ENCODE results near the gene ABHD17A. TPM values are rescaled to one million over a fixed set of nuclear protein-coding genes. Genes with fewer than 3 reads are reported as not detected.

ABHD17A gene
- total RNA-seq, 1 experiment from 2014 or later = 47.7 TPM

- intact Hi-C loops (cut with micrococcal nuclease; ENCODE audit: unreplicated experiment) = no loop called here
- Histone ChIP-seq H3K9me3 (no peaks in the 10 kb centered on the region), H3K36me3 (ENCODE audit: control insufficient read depth, insufficient read depth, low read length) (no peaks in the 10 kb centered on the region), H3K4me1 (peaks cover 4% of the 10 kb centered on the region; the same call in 1 of the 2 replicates), H3K4me3 (ENCODE audit: low read depth, low read length) (no peak overlapping the region), H3K27me3 (replicated peaks; ENCODE audit: control insufficient read depth, insufficient read depth, low read length) (no peaks in the 10 kb centered on the region)
- Mint-ChIP-seq H3K36me3 (ENCODE audit: insufficient read depth, unreplicated experiment) (peaks cover 35% of the 10 kb centered on the region), H3K9me3 (ENCODE audit: unreplicated experiment) (no peaks in the 10 kb centered on the region), H3K27ac (ENCODE audit: unreplicated experiment) (no peak overlapping the region), H3K27me3 (ENCODE audit: insufficient read depth, unreplicated experiment) (no peaks in the 10 kb centered on the region), H3K4me1 (ENCODE audit: low read depth, unreplicated experiment) (no peaks in the 10 kb centered on the region), H3K4me3 (ENCODE audit: unreplicated experiment) (no peak overlapping the region)
- ChIA-PET CTCF (interaction anchor here (1.2 to 1.3 kb wide), 2 partner anchors 11 to 19 kb away, joined by 3 read pairs; no protein-coding TSS in a partner anchor), POLR2A (no interaction called here)
- no peak for DNase-seq
- no TSS peak for BruUV-seq (replicated peaks)
- no peak for TF ChIP-seq CTCF (IDR thresholded peaks at IDR 0.05; ENCODE audit: insufficient read depth in 1 of 2, low read depth in 1 of 2, low read length in 1 of 2, severe bottlenecking in 1 of 2, unreplicated experiment in 1 of 2)
These were observed 39.7 kb downstream of the ABHD17A start for GRCh38 chr19:1845642-1846041.

- no peak for TF ChIP-seq CTCF (IDR thresholded peaks at IDR 0.05; ENCODE audit: insufficient read depth in 1 of 2, low read depth in 1 of 2, low read length in 1 of 2, severe bottlenecking in 1 of 2, unreplicated experiment in 1 of 2)
- Mint-ChIP-seq H3K27me3 (ENCODE audit: insufficient read depth, unreplicated experiment) (no peaks in the 10 kb centered on the region), H3K9me3 (ENCODE audit: unreplicated experiment) (no peaks in the 10 kb centered on the region), H3K27ac (ENCODE audit: unreplicated experiment) (no peak overlapping the region), H3K4me3 (ENCODE audit: unreplicated experiment) (no peak overlapping the region), H3K4me1 (ENCODE audit: low read depth, unreplicated experiment) (no peaks in the 10 kb centered on the region), H3K36me3 (ENCODE audit: insufficient read depth, unreplicated experiment) (peaks cover 40% of the 10 kb centered on the region)
- H3K4me3 ChIP-seq (ENCODE audit: low read depth, low read length) = no peak overlapping the region
- no TSS peak for BruUV-seq (replicated peaks)
- peaks cover 4% of the 10 kb centered on the region; the same call in 1 of the 2 replicates for H3K4me1 ChIP-seq
- H3K36me3 ChIP-seq (ENCODE audit: control insufficient read depth, insufficient read depth, low read length) = no peaks in the 10 kb centered on the region
- DNase-seq = no peak
- ChIA-PET POLR2A (no interaction called here), CTCF (interaction anchor here (1.2 to 1.3 kb wide), 2 partner anchors 10 to 19 kb away, joined by 3 read pairs; no protein-coding TSS in a partner anchor)
- intact Hi-C loops (cut with micrococcal nuclease; ENCODE audit: unreplicated experiment) = no loop called here
- no peaks in the 10 kb centered on the region for H3K9me3 ChIP-seq
- no peaks in the 10 kb centered on the region for H3K27me3 ChIP-seq (replicated peaks; ENCODE audit: control insufficient read depth, insufficient read depth, low read length)
These were observed 40.2 kb downstream of the ABHD17A start for GRCh38 chr19:1845125-1845515.

- no peaks in the 10 kb centered on the region for H3K4me1 Mint-ChIP-seq (ENCODE audit: low read depth, unreplicated experiment)
- BruUV-seq (replicated peaks) = no TSS peak
- intact Hi-C loops (cut with micrococcal nuclease; ENCODE audit: unreplicated experiment) = no loop called here
- no peaks in the 10 kb centered on the region for H3K9me3 Mint-ChIP-seq (ENCODE audit: unreplicated experiment)
- Histone ChIP-seq H3K4me1 (peaks cover 4% of the 10 kb centered on the region; the same call in 1 of the 2 replicates), H3K4me3 (ENCODE audit: low read depth, low read length) (no peak overlapping the region), H3K9me3 (no peaks in the 10 kb centered on the region), H3K36me3 (ENCODE audit: control insufficient read depth, insufficient read depth, low read length) (no peaks in the 10 kb centered on the region), H3K27me3 (replicated peaks; ENCODE audit: control insufficient read depth, insufficient read depth, low read length) (no peaks in the 10 kb centered on the region)
- ChIA-PET CTCF (interaction anchor here (0.6 kb wide), 1 partner anchor 297 kb away, joined by 5 read pairs; no protein-coding TSS in a partner anchor), POLR2A (no interaction called here)
- H3K36me3 Mint-ChIP-seq (ENCODE audit: insufficient read depth, unreplicated experiment) = peaks cover 45% of the 10 kb centered on the region
- no peak overlapping the region for H3K4me3 Mint-ChIP-seq (ENCODE audit: unreplicated experiment)
- H3K27me3 Mint-ChIP-seq (ENCODE audit: insufficient read depth, unreplicated experiment) = no peaks in the 10 kb centered on the region
- TF ChIP-seq CTCF (IDR thresholded peaks at IDR 0.05; ENCODE audit: insufficient read depth in 1 of 2, low read depth in 1 of 2, low read length in 1 of 2, severe bottlenecking in 1 of 2, unreplicated experiment in 1 of 2) = no peak
- DNase-seq = no peak
- H3K27ac Mint-ChIP-seq (ENCODE audit: unreplicated experiment) = no peak overlapping the region
These were observed 40.7 kb downstream of the ABHD17A start for GRCh38 chr19:1844513-1845124.

Data from Caco-2 (cell line).